BLaER1 (cell line): ENCODE measurements around the gene PNLDC1.

ENCODE experiments used
- H3K27ac ChIP-seq: shearing (Covaris generic); formaldehyde crosslinking; 2 replicates; pipeline ENCODE4 v1.8.1; 2022
- H3K27me3 ChIP-seq: shearing (Covaris generic); formaldehyde crosslinking; 2 replicates; pipeline ENCODE4 v1.8.1; 2022
- H3K36me3 ChIP-seq: shearing (Covaris generic); formaldehyde crosslinking; 2 replicates; pipeline ENCODE4 v1.8.1; 2022
- H3K4me1 ChIP-seq: shearing (Covaris generic); formaldehyde crosslinking; 2 replicates; pipeline ENCODE4 v1.8.1; 2022
- H3K4me2 ChIP-seq: shearing (Covaris generic); formaldehyde crosslinking; 2 replicates; pipeline ENCODE4 v1.8.1; 2022
- H3K4me3 ChIP-seq: shearing (Covaris generic); formaldehyde crosslinking; 2 replicates; pipeline ENCODE4 v1.8.1; 2022
- H3K9ac ChIP-seq: shearing (Covaris generic); formaldehyde crosslinking; 2 replicates; pipeline ENCODE4 v1.8.1; 2022
- H3K9me3 ChIP-seq: shearing (Covaris generic); formaldehyde crosslinking; 2 replicates; pipeline ENCODE4 v1.8.1; 2022
- H4K20me1 ChIP-seq: shearing (Covaris generic); formaldehyde crosslinking; 2 replicates; pipeline ENCODE4 v1.8.1; 2022
- Cebpa-rat ChIP-seq: shearing (Covaris generic); IDR thresholded peaks from 2 replicates; pipeline ENCODE4 v1.8.1; 2022

Gene PNLDC1

DNA sequence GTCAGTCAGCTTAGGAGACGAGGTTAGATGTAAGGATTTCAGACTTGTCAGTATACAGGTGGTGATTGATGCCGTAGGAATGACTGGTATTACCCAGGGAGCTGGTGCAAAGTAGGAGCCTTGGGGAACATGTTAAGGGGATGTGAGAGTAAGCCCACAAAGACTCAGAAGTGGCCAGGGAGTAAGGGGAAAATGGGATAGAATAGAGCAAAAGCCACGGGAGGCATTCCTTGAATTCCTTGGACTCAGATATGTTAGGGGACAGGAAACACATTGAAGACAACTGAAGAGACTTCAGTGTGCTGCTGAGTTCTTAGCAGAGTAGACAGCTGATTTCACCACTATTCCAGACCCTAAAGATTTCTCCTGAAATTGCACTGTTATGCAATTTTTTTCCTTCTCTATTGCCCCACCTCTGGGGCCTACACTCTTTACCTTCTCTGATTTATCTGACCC, 39.4 kb upstream of the PNLDC1 start:
- H3K36me3 ChIP-seq: peaks cover 60% of the 10 kb centered on the region
- H3K4me3 ChIP-seq: peak overlapping the region; percentile 91

DNA sequence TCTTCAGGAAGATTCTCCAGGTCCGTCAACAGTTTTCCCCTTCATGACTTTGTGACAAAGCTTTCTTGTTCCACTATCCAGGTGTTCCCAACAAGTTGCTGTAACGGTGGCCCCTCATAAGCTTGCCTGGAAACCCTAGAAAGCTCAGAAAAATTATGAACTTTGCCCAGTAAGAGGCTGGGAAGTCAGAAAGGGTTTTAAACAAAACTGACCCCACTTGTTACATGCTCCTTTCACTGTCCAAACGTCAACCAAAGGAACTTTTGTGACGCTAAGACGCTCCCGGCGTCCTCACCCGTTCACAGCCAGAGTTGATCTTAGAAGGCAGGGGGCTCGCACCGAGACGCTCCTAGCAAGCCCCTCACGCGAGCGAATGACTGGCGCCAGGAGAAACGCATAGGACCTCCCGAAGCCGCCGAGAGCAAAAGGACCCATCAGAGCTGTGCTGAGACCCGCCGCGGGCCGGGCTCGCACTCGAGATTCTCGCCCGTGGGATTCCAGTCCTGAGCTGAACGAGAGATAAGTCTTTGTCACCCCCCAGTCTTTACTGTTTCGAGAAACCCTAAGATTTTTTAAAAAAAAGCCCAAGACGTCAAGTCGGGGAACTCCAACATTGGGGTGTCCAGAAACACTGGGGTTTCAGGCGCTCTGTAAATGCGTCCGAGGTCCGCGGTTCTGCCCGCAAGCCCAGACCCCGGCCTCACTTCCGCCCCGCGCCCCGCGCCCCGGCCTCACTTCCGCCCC, 38.8 kb upstream of the PNLDC1 start:
- H3K9me3 ChIP-seq: no peaks in the 10 kb centered on the region
- H3K4me2 ChIP-seq: peak overlapping the region; percentile 92

More for the DNA sequence above, 39.4 kb upstream of the PNLDC1 start:
- Histone ChIP-seq H3K9ac (peak overlapping the region; percentile 92; the same call in 1 of the 2 replicates), H3K9me3 (no peaks in the 10 kb centered on the region), H3K4me2 (peak overlapping the region; percentile 92), H3K27ac (peak overlapping the region; percentile 95; the same call in 1 of the 2 replicates), H4K20me1 (peaks cover 12% of the 10 kb centered on the region), H3K27me3 (no peaks in the 10 kb centered on the region), H3K4me1 (peaks cover 24% of the 10 kb centered on the region)
- TF ChIP-seq Cebpa-rat: no peak

DNA sequence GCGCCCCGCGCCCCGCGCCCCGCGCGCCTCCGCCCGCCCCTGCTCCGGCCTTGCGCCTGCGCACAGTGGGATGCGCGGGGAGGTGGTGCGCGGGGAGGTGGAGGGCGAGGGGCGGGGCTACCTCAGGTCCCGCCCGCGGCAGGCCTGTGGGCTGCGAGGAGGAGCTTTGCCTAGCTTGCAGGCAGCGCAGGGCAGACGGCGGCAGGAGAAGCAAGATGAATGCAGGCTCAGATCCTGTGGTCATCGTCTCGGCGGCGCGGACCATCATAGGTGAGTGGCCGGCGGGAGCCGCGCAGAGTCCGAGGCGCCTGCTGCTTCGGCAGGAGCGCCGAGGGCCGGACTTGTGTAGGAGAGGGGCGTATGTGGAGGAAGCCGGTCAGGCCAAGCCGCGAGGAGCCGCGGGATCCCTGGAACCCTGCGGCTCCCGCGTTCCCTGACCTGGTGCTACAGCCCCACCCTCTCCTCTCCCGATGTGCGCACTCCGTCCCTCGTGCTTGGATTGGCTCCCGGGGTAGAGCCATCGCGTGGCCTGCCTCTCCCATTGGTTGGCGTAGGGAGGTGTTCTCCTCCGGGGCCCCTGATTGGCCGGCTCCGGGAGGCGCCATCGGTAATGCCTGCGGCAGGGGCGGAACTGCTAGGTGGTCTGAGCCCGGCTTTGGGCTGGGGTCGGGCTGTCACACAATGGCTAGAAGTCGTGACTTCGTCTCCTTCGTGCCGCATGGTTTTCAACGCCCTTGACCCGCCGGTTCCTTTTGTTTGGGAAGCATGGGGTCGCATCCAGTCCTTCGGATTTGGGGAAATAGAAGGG, 38.0 kb upstream of the PNLDC1 start, which contains the start of gene ACAT2:
Gene ACAT2 (plus strand): TSS at position 173 of the 808 bp plus-strand sequence. CDS start 43 bp downstream, at position 216.
- Histone ChIP-seq H3K27ac (peak within 1 kb of the TSS; percentile 95), H3K36me3 (peaks cover 53% of the 10 kb centered on the region), H3K9me3 (no peaks in the 10 kb centered on the region), H3K27me3 (no peaks in the 10 kb centered on the region), H3K4me2 (peak within 1 kb of the TSS; percentile 92), H3K4me1 (peaks cover 24% of the 10 kb centered on the region), H4K20me1 (no peaks in the 10 kb centered on the region), H3K9ac (peak within 1 kb of the TSS; percentile 92), H3K4me3 (peak within 1 kb of the TSS; percentile 91)
- TF ChIP-seq Cebpa-rat: no peak

More for the DNA sequence above, 38.8 kb upstream of the PNLDC1 start:
- H3K9ac ChIP-seq: peak overlapping the region; percentile 92
- H3K27me3 ChIP-seq: no peaks in the 10 kb centered on the region
- peaks cover 24% of the 10 kb centered on the region for H3K4me1 ChIP-seq
- peaks cover 5% of the 10 kb centered on the region; the same call in 1 of the 2 replicates for H4K20me1 ChIP-seq
- H3K4me3 ChIP-seq: peak overlapping the region; percentile 91
- no peak for TF ChIP-seq Cebpa-rat
- peak overlapping the region; percentile 95 for H3K27ac ChIP-seq
- peaks cover 53% of the 10 kb centered on the region for H3K36me3 ChIP-seq

DNA sequence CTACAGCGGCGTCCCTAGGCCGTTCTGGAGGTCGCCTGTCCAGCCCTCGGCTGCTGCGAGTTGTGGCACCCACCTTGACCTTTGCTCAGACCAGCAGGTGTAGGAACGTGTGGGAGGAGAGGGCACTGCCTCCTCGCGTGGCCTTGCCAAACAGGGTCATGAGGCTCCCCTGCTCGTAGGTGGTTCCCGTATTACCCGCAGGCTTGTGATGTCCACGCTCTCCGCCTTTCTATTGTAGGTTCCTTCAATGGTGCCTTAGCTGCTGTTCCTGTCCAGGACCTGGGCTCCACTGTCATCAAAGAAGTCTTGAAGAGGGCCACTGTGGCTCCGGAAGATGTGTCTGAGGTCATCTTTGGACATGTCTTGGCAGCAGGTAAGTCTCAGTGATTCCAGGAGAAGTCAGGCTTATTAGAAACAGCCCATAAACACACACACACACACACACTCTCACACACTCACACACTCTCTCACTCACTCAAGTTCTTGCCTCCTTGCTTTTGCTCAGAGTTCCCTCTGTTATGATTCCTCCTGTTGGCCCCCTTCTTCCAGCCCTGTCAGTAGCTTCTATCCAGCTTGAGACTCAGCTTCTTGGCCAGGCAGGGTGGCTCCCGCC, 37.3 kb upstream of the PNLDC1 start:
- Histone ChIP-seq H3K9me3 (no peaks in the 10 kb centered on the region), H3K27me3 (no peaks in the 10 kb centered on the region), H3K27ac (no peak overlapping the region), H4K20me1 (no peaks in the 10 kb centered on the region), H3K36me3 (peaks cover 53% of the 10 kb centered on the region), H3K4me1 (peaks cover 24% of the 10 kb centered on the region), H3K4me3 (peak overlapping the region; percentile 91), H3K9ac (peak overlapping the region; percentile 92), H3K4me2 (peak overlapping the region; percentile 92)
- TF ChIP-seq Cebpa-rat: no peak

DNA sequence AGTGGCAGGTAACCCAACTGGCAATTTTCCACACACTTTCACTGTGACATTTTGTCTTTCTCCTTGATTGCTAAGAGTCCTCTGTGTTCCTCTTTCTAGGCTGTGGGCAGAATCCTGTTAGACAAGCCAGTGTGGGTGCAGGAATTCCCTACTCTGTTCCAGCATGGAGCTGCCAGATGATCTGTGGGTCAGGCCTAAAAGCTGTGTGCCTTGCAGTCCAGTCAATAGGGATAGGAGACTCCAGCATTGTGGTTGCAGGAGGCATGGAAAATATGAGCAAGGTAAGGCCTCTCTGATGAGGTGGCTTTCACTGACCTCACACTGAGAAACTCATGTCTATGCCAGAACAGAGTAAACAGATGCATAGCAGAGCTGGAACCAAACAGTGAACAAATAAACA, 33.2 kb upstream of the PNLDC1 start:
- no peaks in the 10 kb centered on the region for H4K20me1 ChIP-seq
- TF ChIP-seq Cebpa-rat: no peak
- peaks cover 7% of the 10 kb centered on the region for H3K9me3 ChIP-seq
- no peak overlapping the region for H3K4me2 ChIP-seq
- peaks cover 83% of the 10 kb centered on the region for H3K36me3 ChIP-seq
- peaks cover 10% of the 10 kb centered on the region for H3K4me1 ChIP-seq
- H3K27me3 ChIP-seq: no peaks in the 10 kb centered on the region
- H3K9ac ChIP-seq: no peak overlapping the region
- H3K27ac ChIP-seq: no peak overlapping the region
- no peak overlapping the region for H3K4me3 ChIP-seq

DNA sequence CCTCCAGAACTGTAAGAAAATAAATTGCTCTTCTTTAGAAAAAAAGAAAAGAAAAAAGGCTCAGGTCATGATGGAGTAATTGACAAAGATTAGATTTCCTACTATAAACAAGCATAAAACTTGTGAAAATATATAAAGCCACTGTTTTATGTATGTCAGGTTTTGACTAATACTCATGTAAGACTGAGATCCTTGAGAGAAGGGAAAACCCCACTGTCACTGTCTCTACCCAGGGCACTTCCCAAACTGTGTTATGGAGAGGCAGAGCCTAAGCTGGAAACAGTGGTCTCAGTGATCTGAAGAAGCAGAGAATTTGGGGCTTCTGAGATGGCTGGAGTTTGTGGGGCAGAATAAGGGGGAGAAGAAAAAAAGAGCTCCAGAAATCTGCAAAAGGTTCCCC, 30.6 kb upstream of the PNLDC1 start:
- Histone ChIP-seq H3K36me3 (peaks cover 86% of the 10 kb centered on the region), H4K20me1 (no peaks in the 10 kb centered on the region), H3K4me1 (no peaks in the 10 kb centered on the region), H3K27me3 (no peaks in the 10 kb centered on the region), H3K9ac (no peak overlapping the region), H3K4me3 (no peak overlapping the region), H3K4me2 (no peak overlapping the region), H3K9me3 (peaks cover 17% of the 10 kb centered on the region), H3K27ac (no peak overlapping the region)
- TF ChIP-seq Cebpa-rat: no peak

DNA sequence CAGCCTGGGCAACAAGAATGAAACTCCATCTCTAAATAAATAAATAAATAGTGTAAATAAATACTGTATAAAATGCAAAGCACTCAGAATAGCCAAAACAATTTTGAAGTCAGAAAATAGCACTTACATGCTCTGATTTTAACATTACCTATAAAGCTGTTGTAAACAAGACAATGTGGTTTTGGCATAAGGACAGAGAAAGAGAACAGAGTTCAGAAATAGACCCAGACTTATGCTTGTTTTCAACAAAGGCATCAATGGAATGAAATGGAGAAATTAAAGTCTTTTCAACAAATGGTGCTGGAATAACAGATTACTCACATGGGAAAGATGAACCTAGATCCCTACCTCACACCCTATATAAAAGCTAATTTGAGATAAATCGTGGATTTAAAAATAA, 27.9 kb upstream of the PNLDC1 start:
- peaks cover 17% of the 10 kb centered on the region for H3K9me3 ChIP-seq
- no peaks in the 10 kb centered on the region for H3K4me1 ChIP-seq
- no peak for TF ChIP-seq Cebpa-rat
- no peak overlapping the region for H3K9ac ChIP-seq
- peaks cover 93% of the 10 kb centered on the region for H3K36me3 ChIP-seq
- H4K20me1 ChIP-seq: no peaks in the 10 kb centered on the region
- no peak overlapping the region for H3K27ac ChIP-seq
- H3K27me3 ChIP-seq: no peaks in the 10 kb centered on the region
- H3K4me2 ChIP-seq: no peak overlapping the region
- no peak overlapping the region for H3K4me3 ChIP-seq

DNA sequence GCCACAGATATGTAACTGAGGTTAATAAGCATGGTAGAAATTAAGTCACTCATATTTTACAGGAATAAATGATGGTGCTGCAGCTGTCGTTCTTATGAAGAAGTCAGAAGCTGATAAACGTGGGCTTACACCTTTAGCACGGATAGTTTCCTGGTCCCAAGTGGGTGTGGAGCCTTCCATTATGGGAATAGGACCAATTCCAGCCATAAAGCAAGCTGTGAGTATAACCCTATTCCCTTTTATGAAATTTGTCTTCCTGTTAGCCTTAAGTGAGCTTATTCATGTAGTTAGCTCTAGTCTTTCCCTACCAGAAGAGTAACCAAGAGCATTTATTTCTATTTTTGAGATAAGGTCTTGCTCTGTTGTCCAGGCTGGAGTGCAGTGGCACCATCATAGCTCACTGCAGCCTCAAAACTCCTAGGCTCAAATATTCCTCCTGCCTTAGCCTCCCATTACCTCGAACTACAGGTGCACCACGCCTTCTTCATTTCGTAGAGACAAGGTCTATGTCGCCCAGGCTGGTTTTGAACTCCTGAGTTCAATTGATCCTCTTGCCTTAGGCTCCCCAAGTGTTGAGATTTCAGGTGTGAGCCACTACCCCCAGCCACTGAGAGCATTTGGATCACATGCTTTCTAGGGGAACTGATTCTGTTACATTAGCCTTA, 22.7 kb upstream of the PNLDC1 start:
- TF ChIP-seq Cebpa-rat: no peak
- H3K27me3 ChIP-seq: no peaks in the 10 kb centered on the region
- no peaks in the 10 kb centered on the region for H3K4me1 ChIP-seq
- no peak overlapping the region for H3K9ac ChIP-seq
- H3K9me3 ChIP-seq: peaks cover 6% of the 10 kb centered on the region
- no peak overlapping the region for H3K4me3 ChIP-seq
- H3K4me2 ChIP-seq: no peak overlapping the region
- H3K36me3 ChIP-seq: peaks cover 93% of the 10 kb centered on the region
- H3K27ac ChIP-seq: no peak overlapping the region
- H4K20me1 ChIP-seq: peaks cover 46% of the 10 kb centered on the region

DNA sequence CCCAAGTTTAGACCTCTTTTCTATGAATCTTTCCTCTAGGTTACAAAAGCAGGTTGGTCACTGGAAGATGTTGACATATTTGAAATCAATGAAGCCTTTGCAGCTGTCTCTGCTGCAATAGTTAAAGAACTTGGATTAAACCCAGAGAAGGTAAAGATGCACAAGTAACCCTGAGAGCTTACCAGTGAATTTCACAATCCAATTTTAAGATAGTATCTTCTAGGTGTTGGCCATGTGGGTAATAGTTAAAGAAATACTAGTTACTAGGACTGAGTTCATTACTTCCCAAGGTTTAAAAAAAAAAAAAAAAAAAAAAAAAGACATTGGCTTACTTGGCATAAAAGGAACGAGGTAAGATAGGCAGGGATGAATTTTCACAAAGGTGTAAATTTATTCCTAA, 21.9 kb upstream of the PNLDC1 start:
- Histone ChIP-seq H3K9ac (no peak overlapping the region), H3K4me2 (no peak overlapping the region), H3K4me1 (no peaks in the 10 kb centered on the region), H3K27ac (no peak overlapping the region), H3K9me3 (no peaks in the 10 kb centered on the region), H3K27me3 (no peaks in the 10 kb centered on the region), H4K20me1 (peaks cover 54% of the 10 kb centered on the region), H3K36me3 (peaks cover 93% of the 10 kb centered on the region), H3K4me3 (no peak overlapping the region)
- TF ChIP-seq Cebpa-rat: no peak
